WERI-Rb-1 (cell line): ENCODE data around the gene TRIM65.

Source experiments
- DNase-seq: peaks from one replicate; pipeline ENCODE4 v3.0.0-alpha.2; 2020
- H3K27ac ChIP-seq: fragments of 250-450 bp; sonication (Bioruptor Pico); 2 replicates; pipeline ENCODE4 v1.5.1; 2020; ENCODE audit warnings: mild to moderate bottlenecking, moderate library complexity
- H3K27me3 ChIP-seq: fragments of 250-450 bp; sonication (Bioruptor Pico); 2 replicates; pipeline ENCODE4 v1.5.1; 2021; ENCODE audit warnings: mild to moderate bottlenecking, low read depth, moderate library complexity; ENCODE audit not compliant: insufficient read depth, severe bottlenecking
- H3K36me3 ChIP-seq: fragments of 250-450 bp; sonication (Bioruptor Pico); 2 replicates; pipeline ENCODE4 v1.5.1; 2020; ENCODE audit warnings: mild to moderate bottlenecking, moderate library complexity
- H3K4me3 ChIP-seq: 2 replicates; pipeline ENCODE4 v1.5.1; 2011; ENCODE audit warnings: low read depth, mild to moderate bottlenecking, control low read depth, low read length
- H3K9me3 ChIP-seq: fragments of 250-450 bp; sonication (Bioruptor Pico); 2 replicates; pipeline ENCODE4 v1.5.1; 2021; ENCODE audit warnings: mild to moderate bottlenecking, moderate library complexity; ENCODE audit not compliant: severe bottlenecking
- CTCF ChIP-seq: IDR thresholded peaks from 2 replicates; pipeline ENCODE4 v1.5.1; 2011; ENCODE audit warnings: low read depth, mild to moderate bottlenecking, control low read depth, inconsistent platforms, low read length

TRIM65 gene

DNA sequence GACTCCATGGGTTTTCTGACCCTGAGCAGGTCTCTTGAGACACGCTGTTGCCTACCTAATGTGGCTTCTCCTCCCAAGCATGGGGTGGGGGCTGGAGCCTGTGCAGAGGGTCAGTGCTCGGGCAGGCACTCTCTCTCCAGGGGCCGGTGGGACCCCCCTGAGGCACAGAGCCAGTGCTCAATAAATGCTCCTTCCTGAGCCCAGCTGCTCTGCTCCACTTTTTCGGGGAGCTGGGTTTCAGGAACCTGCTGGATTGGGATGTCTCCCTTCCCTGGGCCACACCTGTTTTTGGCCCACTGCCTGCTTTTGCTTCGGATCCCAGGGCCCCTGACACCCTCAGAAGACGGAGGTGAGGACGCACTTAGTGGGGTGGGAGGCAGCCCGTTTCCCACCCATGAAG lies 1.3 kb upstream of the TRIM65 start:
- Histone ChIP-seq H3K9me3 (no peaks in the 10 kb centered on the region), H3K27ac (peak overlapping the region; percentile 96; the same call in 1 of the 2 replicates), H3K27me3 (no peaks in the 10 kb centered on the region), H3K36me3 (peaks cover 56% of the 10 kb centered on the region), H3K4me3 (no peak overlapping the region)
- no peak for TF ChIP-seq CTCF
- DNase-seq: no peak

GRCh38 chr17:75897160-75898019 lies 639 bp upstream of the TRIM65 start:
- Histone ChIP-seq H3K36me3 (peaks cover 50% of the 10 kb centered on the region), H3K9me3 (no peaks in the 10 kb centered on the region), H3K27me3 (no peaks in the 10 kb centered on the region), H3K4me3 (peak overlapping the region; percentile 24; the same call in 1 of the 2 replicates), H3K27ac (peak overlapping the region; percentile 96)
- TF ChIP-seq CTCF: no peak
- DNase-seq: no peak

DNA sequence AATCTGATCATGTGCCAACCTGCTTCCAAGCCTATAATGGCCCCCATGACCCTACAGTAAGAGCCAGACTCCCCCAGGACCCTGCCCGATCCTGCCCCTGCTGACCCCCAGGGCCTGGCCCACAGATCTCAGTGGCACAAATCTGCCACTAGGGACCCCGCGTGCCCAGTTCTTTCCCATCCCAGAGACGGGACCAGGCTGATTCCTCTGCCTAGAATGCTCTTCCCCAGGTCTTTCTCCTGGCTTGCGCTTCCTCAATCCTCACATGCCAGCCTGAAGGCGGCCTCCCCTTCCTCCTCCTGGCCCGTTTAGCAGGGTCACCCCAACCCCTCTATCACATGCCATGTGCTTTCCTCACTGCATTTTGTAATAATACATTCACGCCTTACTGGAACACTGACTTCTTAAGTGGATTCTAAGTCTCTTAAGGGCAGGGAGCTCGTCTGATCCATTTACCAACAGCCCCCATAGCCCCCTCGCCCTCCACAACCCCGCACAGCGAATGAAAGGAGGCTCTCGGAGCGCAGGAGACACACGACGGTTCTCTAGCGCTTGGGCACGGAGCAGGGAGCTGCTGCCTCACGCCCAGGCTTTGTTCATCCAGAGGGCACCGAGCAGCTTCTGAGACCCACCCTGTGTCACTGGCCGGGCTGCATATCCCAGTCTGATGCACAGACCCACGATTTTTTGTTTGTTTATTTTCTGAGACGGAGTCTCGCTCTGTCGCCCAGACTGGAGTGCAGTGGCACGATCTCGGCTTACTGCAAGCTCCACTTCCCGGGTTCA lies 1.2 kb downstream of the TRIM65 start:
- Histone ChIP-seq H3K4me3 (peak overlapping the region; percentile 69), H3K36me3 (peaks cover 43% of the 10 kb centered on the region), H3K9me3 (no peaks in the 10 kb centered on the region), H3K27ac (peak overlapping the region; percentile 96), H3K27me3 (no peaks in the 10 kb centered on the region)
- DNase-seq: peak; percentile 66
- peak; percentile 69 for TF ChIP-seq CTCF

DNA sequence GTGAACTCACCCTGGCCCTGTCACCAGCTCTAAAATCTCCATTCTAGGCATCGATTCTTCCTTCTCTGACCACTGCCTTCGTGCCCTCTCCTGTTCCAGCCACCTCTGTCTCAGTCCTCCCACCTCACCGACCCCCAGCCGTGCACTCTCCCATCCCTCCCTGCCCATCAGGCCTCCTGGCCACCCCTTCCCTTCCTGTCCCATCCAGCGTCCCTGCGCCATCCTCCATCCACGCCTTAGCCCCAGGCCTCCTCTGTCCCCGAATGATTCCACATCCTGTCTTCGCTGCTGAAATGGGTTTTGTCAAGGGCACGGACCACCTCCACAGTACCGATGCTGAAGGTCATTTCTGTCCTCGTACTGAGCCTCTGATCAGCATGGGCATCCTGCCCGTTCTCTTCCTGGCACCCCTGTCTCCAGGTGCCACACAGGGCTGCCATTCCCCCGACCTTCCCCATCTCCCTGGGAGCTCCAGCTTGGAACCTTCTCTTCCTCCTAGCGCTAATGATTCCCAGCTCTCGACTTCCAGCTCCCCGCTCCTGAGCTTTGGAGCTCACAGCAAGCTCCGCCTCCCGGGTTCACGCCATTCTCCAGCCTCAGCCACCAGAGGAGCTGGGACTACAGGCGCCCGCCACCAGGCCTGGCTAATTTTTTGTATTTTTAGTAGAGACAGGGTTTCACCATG lies 2.6 kb downstream of the TRIM65 start:
- Histone ChIP-seq H3K36me3 (peaks cover 42% of the 10 kb centered on the region), H3K27ac (peak overlapping the region; percentile 95), H3K9me3 (no peaks in the 10 kb centered on the region), H3K27me3 (no peaks in the 10 kb centered on the region), H3K4me3 (no peak overlapping the region)
- peak; percentile 63 for DNase-seq
- TF ChIP-seq CTCF: no peak

DNA sequence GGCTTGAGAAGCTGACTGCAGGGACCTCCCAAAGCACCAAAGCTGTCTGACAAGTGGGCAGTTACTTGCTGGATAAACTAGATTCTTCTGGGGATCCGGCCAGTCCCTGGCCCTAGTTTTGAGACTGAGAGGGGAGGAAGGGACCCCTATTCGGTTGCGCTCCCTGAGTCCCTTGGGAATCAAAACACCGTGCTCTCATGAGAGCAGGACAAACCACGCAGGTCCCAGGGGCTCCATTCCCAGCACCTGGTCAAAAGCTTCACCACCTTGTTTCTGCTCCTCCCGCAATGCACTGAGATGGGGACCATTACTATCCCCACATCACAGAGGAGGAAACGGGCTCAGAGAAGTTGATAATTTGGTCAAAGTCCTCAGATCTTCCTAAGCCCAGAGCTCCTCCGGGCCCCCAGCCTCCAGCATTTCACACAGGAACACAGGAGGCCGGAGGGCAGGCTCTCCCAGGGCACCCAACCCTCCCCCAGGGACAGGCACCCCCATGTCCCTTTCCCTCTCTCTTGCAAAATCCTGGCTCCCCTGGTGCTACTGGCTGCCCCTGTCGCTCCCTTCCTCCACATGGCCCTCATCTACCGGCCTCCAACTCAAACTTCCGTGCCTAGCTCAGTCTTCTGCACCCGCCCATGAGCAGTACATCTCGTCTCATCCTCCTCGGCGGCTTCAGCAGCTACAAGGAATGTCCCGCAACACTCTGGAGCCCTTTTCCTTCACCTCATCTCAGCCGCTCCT lies 3.3 kb downstream of the TRIM65 start:
- H3K36me3 ChIP-seq: peaks cover 36% of the 10 kb centered on the region
- H3K9me3 ChIP-seq: no peaks in the 10 kb centered on the region
- DNase-seq: no peak
- H3K27me3 ChIP-seq: no peaks in the 10 kb centered on the region
- TF ChIP-seq CTCF: no peak
- peak overlapping the region; percentile 95 for H3K27ac ChIP-seq
- H3K4me3 ChIP-seq: no peak overlapping the region
